ENCODE data around the gene MGST2.
A peak's percentile ranks its signal among the peaks of the same experiment; 100 is the strongest.

The MGST2 gene

DNA sequence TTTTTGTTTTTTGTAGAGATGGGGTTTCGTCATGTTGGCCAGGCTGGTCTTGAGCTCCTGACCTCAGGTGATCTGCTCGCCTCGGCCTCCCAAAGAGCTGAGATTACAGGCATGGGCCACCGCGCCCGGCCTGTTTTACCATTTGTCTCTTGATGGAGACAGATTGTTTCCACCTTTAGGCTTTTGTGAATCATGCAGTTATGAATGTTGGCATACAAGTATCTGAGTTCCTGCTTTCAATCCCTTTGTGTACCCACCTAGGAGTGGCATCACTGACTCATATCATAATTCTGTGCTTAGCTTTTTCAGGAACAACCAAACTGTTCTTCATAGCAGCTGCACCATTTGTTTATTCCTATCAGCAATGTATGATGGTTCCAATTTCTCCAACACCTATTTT lies 20.2 kb upstream of the MGST2 start:
- no peak for DNase-seq

DNA sequence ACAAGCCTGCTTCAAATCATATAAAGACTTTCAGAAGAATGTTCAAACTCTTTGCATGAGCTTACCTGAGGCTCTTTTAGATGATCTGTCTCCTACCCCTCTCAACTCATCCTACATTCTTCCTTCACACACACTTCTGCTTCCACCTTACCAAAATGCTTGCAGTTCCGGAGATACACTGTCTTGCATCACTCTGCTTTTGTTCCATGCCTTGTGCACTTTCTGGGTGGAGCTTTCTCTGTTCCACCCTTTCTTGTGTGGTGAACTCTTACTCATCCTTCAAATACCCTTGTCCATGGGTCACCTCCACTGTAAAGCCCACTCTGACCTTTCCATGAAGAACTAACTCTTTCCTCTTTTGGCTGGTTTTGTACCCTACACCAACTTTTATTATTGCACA lies 18.4 kb upstream of the MGST2 start:
- no peak for DNase-seq

DNA sequence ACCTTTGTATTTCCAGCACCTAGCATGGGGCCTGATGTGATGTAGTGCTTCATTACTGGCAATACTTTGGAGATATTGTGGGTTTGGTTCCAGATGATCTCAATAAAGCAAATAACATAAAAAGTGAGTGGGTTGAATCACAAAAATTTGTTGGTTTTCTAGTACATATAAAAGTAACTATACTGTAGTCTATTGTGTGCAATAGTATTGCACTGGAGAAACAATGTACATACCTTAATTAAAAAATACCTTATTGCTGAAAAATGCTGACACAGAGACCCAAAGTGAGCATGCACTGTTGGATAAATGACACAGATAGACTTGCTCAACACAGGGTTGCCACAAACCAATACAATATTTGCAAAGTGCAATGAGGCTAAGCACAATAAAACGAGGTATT lies 17.7 kb upstream of the MGST2 start:
- no peak for DNase-seq

DNA sequence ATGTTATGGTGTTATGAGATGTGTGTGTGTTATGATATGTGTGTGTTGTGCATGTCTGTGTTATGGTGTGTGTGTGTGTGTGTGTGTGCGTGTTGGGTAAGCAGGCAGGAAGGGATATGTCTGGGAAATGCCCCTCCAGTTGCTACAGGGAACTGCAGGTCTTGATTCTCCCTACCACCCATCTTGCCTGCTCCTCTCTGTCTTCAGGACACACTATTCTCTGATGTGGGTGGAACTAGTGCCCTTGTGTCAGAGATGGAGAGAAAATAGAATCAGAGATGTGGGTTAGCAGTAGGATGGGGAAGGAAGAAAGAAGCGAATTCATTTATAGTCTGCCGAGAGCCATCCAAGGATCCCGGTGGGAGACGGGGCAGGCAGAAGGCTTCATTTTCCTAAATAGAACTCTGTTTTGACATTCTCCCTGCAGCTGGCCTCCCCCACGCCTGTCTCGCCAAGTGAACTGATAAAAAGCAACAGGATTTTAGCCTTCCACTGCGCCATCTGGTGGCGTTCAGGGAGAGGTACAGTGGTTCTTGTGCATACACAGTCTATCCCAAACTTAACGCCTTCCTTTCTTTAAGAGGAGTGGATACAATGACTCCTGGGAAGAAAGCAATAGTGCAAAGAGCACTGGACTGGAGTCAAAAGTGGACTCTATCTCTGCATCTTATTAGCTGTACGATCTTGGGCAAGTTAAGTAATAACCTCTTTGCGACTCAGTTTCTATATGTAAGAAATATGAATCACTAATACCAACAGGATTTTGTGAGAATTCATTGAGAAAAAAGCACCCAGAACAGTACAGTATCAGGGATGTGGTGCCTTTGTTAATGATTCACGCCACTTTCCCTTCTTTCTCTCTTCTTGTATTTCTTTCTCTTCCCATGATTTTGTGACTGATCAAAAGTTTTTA lies 14.1 kb upstream of the MGST2 start:
- peak; percentile 86 for DNase-seq

DNA sequence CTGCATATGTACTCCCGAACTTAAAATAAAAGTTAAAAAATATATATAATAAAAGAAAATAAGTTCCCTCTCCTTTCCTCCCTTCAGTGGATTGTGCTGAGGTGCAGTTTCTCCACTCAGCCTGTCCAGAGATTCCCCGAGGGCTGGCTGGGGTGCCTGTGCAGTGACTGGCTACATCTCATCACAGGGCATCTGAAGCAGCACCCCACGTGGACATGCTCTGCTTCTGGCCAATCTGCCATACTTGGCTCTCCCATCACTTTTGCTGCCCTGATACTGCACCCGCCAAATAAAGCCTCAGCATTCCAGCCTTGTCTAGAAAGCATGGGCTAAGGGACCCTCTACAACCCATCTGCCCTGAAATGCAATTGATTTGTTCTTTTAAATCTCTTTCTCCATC lies 11.1 kb upstream of the MGST2 start:
- DNase-seq: no peak

DNA sequence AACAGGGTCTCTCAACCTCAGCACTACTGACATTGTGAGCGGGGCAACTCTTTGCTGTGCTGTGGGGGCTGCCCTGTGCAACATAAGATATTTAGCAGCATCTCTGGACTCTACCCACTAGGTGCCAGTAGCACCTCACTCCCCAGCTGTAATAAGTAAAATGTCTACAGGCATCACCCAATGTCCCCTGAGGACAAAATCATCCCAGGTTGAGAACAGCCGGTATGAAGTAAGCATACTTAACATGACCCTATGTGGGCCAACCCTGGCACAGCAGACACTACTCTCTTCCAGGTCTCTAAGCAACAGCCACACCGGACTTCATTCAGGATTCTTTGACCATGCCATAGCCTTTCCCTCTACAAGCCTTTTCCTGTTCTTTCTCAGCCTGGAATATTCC lies 10.5 kb upstream of the MGST2 start:
- peak; percentile 77 for DNase-seq

DNA sequence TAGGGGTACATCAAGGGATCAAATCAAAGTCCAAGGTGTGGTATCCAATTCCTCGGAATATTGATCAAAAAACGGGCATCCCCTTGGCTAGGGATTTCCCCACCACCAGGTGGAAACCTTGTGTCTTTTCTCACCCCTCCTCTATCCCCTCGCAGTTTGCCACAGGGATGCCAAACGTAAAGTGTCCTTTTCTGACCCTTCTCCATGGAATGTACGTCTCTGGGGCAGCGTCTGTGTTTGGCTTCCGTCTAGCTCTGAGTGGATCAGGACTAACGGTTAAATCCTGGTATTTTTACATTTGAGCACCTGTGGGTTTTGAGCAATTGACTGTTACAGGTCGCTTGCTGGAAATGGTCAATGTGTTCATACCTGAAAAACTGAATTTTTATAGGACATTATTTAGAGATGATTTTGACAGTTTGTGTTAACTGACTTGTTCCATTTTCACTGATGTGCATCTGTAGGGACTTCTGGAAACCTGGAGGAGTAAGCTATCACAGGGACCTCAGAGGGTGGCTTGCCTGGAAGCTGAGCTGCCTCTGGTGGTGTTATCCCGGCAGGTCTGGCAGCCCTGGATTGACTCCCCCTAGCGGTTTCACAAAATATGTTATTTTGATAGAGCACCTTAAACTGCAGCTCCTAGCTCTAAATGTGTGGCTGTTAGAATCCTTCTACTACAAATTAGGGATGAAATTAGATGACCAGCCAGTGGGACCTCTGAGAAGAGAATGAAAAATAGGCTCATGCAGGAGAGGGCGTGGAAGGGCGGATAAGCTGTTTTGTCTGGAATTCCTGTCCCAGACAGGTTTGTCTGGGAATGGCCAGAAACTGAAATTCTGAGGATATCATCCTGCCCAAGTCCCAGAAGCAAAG lies 8.8 kb upstream of the MGST2 start:
- DNase-seq: peak; percentile 89

DNA sequence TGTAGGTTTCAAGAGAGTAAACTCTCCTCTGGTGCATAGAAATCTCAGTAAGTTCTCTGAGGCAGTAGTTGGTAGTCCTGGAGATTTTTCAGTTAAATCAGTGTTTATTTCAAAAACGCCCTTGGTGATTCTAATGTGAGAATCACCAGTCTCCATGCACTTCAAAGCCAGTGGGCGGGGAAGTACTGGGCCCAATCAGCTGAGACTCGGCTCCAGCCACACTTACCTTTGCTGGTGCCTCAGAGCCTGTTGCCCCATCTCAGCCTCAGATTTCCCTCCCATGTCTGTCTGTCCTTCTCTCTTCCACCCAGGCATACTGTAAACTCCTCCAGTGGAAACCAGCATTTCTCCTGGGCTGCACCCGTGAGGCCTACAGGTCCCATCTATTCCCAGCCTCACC lies 7.4 kb upstream of the MGST2 start:
- DNase-seq: no peak

DNA sequence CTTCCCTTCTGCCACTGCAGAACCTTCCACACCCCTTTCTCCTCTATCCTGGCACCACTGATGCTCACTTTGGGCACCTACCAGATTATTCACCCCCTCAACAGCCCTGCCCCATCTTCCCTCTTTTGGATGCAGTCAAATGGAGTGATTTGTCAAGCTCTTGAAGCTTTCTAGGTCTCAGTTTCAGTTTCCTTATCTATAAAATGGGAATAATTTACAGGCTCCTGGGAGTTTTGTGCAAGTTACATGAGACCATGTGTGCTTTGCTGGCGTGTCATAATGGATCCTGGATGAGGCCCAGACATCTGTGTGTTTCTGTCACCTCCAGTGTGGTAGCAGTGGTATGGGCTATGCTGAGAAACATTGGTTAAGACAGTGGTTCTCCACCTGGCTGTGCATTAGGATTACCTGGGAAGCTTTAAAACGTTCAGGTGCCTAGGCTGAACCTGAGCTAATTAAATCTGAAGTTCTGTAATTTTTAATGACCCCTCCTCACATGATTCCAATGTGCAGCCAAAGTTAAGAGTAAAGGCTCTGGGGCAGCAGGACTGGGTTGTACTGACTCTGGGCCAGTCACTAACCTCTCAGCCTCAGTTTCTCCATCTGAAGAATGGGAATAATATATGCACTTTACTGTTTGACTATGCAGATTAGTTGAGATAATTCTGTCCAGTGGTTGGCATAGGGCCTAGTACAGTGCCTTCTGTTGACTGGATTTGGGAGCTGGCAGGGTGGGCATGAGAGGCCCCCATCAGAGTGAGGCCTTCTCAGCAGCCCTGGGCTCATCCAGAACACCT lies 6.8 kb upstream of the MGST2 start:
- DNase-seq: no peak

DNA sequence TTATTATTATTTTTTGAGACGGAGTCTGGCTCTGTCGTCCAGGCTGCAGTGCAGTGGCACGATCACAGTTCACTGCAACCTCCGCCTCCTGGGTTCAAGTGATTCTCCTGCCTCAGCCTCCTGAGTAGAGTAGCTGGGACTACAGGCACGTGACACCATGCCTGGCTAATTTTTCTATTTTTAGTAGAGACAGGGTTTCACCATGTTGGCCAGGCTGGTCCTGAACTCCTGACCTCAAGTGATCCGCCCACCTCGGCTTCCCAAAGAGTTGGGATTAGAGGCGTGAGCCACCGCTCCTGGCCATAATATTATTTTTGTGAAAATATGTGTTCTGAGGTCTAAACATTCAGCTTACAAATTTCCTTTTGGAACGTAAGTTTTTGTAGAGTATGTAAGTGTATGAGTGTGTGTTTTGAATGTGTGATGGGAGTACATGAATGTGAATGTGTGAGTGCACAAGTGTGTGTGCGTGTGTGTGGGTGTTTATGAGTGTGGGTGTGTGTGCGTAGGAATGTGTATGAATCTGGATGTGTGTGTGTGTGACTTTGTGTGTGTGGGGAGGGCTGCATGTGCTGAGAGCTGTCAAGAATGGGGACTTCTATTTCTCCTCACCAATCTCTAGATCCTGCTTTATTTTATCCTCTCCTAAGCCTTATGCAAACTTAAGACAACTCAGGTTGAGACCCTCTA lies 5.7 kb upstream of the MGST2 start:
- DNase-seq: no peak

DNA sequence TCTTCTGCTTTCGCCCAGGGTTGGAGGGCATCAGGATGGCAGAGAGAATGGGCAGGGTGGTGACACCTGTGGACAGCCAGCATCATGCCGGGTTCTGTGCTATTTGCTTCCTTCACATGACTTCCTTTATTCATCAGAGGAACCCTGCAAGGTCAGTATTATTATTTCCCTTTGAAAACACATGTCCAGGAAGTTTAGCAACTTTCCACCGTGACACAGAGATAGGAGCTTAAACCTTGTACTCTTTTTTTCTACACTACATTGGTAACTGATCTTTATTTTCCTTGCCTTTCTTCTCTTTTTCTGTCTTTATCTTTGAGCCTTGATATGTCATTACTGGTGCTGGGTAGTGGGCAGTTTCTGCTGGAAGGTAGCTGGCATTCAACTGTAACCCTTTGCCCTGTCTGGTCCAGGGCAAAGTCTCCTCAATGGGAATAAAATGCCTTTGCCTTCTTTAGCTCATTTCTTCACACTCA lies 5.0 kb upstream of the MGST2 start:
- no peak for DNase-seq

DNA sequence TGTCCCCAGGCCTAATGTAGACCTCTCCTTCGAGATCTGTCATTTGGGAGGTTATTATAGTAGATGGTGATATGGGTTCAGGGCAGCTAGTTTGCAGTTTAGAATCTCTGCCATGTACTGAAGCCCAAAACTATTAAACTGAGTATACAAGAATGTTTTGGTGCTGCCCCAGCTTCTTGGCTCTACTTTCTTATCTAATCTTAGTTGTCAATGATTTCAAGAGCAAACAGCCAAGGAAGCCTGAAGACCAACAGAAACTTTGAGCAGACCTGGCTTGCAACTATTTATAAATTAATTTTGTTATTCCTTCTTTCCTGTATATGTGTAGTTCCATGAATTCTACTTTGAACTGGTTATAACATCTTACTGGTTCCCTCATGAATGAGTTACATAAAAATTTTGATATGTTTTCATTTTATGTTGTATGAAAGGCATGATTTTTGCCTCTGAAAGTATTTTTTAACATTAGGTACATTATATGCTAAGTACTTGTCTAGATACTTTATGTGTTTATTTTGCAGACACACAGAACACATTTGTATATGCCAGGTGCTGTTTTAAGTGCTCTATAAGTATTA lies 2.0 kb upstream of the MGST2 start:
- peak; percentile 36 for DNase-seq

DNA sequence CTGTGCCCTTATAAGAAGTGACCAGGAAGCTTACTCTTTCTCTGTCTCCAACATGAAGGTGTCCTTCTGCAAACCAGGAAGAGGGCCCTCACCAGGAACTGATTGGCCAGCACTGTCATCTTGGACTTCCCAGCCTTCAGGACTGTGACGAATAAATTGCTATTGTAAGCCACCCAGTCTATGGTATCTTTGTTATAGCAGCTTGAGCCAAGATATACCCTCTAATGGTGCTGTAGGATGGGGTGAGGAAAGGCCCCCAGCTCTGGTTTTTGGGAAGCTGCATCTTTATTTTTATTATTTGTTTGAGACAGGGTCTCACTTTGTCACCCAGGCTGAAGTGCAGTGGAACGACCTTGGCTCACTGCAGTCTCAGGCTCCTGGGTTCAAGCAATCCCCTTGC lies 1.2 kb upstream of the MGST2 start:
- no peak for DNase-seq

DNA sequence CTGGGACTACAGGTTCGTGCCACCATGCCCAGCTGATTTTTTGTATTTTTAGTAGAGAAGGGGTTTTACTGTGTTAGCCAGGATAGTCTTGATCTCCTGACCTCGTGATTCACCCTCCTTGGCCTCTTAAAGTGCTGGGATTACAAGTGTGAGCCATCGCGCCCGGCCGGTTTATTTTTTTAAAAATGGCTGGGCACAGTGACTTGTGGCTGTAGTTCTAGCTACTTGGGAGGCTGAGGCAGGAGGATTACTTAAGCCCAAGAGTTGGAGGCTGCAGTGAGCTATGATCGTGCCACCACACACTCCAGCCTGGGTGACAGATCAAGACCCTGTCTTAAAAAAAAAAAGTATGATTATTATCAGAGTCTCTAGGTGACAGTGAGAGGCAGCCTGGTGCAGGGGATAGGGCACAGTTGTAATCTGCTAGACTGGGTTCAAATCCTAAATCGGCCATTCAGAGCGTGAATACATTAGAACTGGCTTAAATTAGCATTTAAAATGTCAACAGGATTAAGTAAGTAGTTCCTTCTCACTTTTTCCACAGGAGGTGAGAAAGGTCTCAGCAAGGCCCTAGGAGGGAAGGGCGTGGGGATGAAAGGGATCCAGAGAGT lies 435 bp upstream of the MGST2 start:
- DNase-seq: no peak

DNA sequence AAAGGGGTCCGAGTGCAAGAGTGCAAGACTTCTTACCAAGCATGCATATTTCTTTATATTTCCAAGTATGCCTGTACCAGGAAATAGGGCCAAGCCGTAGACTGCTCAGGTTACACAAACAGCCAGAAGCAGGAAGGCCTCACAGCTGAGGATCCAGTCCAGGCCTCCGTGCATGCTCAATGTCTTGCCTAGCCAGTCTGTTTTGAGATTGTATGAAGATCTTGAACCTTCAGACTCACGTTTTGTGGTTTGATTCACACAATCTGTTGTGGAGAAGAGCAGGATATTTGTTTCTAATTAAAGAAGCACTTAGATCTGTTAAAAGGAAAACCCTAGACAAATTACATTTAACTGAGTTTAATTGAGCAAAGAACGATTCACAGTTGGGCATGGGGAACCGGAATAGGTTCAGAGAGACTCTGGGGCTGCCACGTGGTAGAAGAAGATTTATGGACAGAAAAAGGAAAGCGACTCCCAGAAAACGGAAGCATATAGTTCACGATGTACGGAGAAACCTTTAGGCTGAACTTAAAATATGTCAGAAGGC lies 1.2 kb downstream of the MGST2 start:
- DNase-seq: peak; percentile 14

DNA sequence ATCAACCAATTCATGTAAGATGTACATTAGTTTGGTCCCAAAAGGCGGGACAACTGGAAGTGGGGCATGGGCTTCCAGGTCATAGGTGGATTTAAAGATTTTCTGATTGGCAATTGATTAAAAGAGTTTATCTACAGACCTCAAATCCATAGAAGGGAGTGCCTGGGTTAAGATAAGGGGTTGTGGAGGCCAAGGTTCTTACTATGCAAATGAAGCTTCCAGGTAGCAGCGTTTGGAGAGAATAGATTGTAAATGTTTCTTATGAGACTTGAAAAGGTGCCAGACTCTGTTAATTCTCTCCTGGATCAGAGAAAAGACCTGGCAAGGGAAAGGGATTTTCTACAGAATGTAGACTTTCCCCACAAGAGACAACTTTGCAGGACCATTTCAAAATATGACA lies 2.4 kb downstream of the MGST2 start:
- no peak for DNase-seq

DNA sequence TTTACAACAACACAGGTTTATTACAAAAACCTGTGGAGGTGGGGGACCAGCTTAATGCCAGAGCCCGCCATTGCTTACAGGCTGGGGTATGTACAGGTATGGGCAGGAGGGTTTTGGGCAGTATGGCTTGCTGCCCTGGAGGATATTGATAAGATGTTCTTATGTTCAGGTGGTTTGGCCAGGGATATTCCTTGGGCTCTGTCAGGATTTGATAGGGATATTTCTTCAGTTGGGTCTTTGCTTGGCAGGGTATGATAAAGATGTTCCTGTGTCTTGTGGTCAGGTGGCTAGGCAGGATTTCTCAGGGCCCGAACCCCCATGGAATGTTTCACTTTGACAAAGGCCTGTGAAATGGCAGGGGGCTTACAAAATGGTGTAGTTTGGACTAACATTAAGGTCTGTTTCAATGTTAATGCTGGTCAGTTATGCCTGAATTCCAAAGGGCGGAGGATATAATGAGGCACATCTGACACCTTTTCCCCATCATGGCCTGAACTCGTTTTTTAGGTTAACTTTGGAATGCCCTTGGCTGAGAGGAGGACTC lies 3.1 kb downstream of the MGST2 start:
- DNase-seq: no peak

DNA sequence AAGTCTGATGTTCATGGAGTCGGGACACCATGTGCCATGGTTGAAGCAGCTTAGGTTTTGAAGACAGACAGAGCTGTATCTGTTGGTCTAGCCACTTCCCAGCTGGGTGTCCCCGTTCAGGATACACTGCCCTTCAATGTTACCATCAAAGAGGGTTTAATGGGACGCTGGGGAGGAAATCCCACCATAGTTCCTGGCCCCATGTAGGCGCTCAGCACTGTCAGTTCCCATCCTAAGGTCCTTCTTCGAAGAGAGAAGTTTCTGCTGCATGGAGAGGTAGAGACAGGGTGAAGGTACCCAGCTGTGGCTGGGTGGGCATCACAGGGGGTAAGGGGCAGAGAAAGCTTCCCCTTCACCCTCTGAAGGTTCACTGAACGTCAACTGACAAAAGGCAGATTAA lies 3.7 kb downstream of the MGST2 start:
- DNase-seq: no peak

DNA sequence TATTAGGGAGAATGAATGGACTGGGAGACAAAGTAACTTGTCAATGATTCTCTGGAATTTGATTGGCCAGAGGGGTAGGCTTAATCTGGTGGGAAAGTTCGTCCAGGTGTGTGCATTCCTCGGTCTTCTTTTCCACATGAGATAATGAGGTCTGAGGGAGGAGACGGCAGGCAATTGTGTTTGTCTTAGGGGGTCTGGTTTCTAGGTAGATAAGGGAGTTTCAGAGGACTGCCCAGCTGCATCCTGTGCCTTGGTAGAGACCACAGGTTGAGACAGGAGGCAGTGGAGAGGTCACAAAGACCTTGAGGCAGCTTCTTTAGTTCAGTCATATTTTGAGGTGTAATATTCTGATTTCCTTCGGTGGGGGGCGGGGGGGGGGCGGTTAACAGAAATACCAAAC lies 4.3 kb downstream of the MGST2 start:
- DNase-seq: no peak

DNA sequence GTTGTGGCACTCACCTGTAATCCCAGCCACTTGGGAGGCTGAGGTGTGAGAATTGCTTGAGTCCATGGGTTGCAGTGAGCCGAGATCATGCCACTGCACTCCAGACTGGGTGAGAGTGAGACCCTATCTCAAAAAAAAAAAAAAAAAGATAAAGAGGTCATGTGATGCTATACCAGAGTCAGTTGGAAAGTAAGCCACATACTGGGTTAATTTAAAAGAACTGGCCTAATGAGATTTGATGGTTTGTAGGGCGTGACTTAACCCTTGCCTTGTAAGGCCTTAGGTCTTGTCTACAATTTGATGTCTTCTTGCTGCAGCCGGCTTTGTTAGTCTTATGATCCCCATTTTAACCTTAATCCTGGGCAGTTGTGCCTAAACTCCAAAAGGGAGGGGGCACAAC lies 5.2 kb downstream of the MGST2 start:
- DNase-seq: peak; percentile 66

DNA sequence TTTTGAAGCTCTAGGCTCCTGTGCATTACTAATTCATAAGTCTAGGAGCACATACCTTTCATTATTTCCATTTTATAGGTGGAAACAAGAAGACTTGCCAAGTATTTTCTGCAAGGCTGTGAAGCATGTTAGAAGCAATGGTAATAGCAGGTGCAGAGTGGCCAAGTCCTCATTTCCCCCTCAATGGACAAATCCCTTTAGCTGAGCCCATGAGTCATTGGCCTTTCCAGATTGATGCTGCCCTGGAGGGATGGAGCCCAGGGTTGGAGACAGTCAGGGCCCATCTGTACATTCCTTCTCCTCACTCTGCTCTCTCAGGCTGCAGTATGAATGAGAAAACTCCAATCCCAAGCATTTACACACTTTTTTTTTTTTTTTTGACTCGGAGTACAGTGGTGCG lies 6.6 kb downstream of the MGST2 start:
- DNase-seq: peak; percentile 85

All from NCI-H82 (cell line).